Measurements from ENCODE around the gene RTRAF. TPM values are rescaled to one million over a fixed set of nuclear protein-coding genes. Genes with fewer than 3 reads are reported as not detected.

Gene RTRAF
- total and polyA plus RNA-seq, 2 of the 8 experiments (the other 6 are each of a cell fraction or from before 2014, with no cell fraction given) = 149 to 359 TPM

DNA sequence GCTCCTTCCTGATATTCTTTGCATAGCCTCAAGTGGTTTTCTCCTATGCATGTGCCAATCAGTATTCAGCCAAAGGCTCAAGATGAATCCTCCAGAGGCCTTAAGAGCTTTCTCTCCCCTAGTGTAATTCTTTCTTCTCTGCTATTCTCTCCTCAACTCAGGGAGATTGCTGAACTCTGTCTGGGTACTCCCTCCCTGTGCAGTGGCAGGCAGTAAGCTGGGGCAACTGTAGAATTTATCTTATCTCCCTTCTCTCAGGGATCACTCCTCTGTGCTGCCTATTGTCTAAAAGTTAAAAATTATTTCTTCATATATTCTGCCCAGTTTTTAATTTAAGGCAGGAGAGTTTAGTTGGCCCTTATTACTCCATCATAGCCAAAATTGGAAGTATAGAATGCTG is 28.5 kb upstream of the RTRAF start:
- FAIRE-seq = no peak

More for the DNA sequence above, 28.5 kb upstream of the RTRAF start:
- no peak overlapping the region for H4K5ac ChIP-seq (ENCODE audit: insufficient read length, low read depth, low read length)
- H3K14ac ChIP-seq (ENCODE audit: insufficient read length) = no peak overlapping the region
- H3K9me3 ChIP-seq (ENCODE audit: insufficient read depth in 2 of 2, low read depth in 1 of 2, low read length in 1 of 2) = peaks cover 12 to 13% of the 10 kb centered on the region in 2 experiments; a peak in 2 of 4 replicates
- H4K20me1 ChIP-seq (replicated peaks in 1 of 2; ENCODE audit: control insufficient read depth in 1 of 2, insufficient read depth in 2 of 2, low read length in 2 of 2) = no peaks in the 10 kb centered on the region
- H2BK15ac ChIP-seq (ENCODE audit: low read length) = no peak overlapping the region
- no peak overlapping the region for H2BK12ac ChIP-seq (ENCODE audit: low read depth, low read length)
- H3K4ac ChIP-seq (replicated peaks; ENCODE audit: insufficient read length, low read depth, low read length) = no peak overlapping the region
- no peaks in the 10 kb centered on the region; the same call in 1 of the 2 replicates for H3K23me2 ChIP-seq (ENCODE audit: low read depth, low read length)
- POLR2A ChIA-PET (ENCODE audit: partially characterized antibody) = no interaction called here
- no peak overlapping the region for H2BK5ac ChIP-seq (ENCODE audit: low read depth, low read length)
- H3K9ac ChIP-seq (replicated peaks in 1 of 4; ENCODE audit: extremely low read depth in 1 of 4, low read depth in 3 of 4, low read length in 3 of 4) = no peak overlapping the region
- H2BK120ac ChIP-seq (replicated peaks; ENCODE audit: low read depth, low read length) = no peak overlapping the region
- peaks cover 0 to 2% (median 0%) of the 10 kb centered on the region in 4 experiments; a peak in 1 of 8 replicates for H3K36me3 ChIP-seq (ENCODE audit: control insufficient read depth in 2 of 4, insufficient read depth in 4 of 4, low read length in 3 of 4)
- H3K27me3 ChIP-seq (replicated peaks in 1 of 4; ENCODE audit: control insufficient read depth in 3 of 4, extremely low read depth in 1 of 4, insufficient read depth in 3 of 4, low read length in 3 of 4) = no peaks in the 10 kb centered on the region
- no peak overlapping the region for H3K56ac ChIP-seq (replicated peaks; ENCODE audit: insufficient read length, low read depth, low read length)
- no peak overlapping the region for H3K27ac ChIP-seq (ENCODE audit: low read depth, low read length)
- no peak for TF ChIP-seq ZNF274 (IDR thresholded peaks at IDR 0.05; ENCODE audit: borderline replicate concordance, extremely low read depth, low read length)
- TF ChIP-seq BCL11A (IDR thresholded peaks at IDR 0.05; ENCODE audit: low read depth in 2 of 2, low read length in 2 of 2) = no peak
- TF ChIP-seq, protein P1, sequence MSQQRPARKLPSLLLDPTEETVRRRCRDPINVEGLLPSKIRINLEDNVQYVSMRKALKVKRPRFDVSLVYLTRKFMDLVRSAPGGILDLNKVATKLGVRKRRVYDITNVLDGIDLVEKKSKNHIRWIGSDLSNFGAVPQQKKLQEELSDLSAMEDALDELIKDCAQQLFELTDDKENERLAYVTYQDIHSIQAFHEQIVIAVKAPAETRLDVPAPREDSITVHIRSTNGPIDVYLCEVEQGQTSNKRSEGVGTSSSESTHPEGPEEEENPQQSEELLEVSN (IDR thresholded peaks at IDR 0.05) = no peak
- H2BK20ac ChIP-seq (ENCODE audit: low read length) = no peak overlapping the region
- no peaks in the 10 kb centered on the region for H3K79me2 ChIP-seq (ENCODE audit: control insufficient read depth in 1 of 2, insufficient read depth in 2 of 2, low read length in 2 of 2)
- CTCF ChIA-PET (ENCODE audit: partially characterized antibody) = no interaction called here
- H4K8ac ChIP-seq (ENCODE audit: extremely low read depth, insufficient read depth, low read length) = no peak overlapping the region
- H2AK5ac ChIP-seq (ENCODE audit: low read depth, low read length) = no peak overlapping the region
- H3K4me3 ChIP-seq (ENCODE audit: extremely low read depth in 1 of 4, insufficient read depth in 2 of 4, low read depth in 3 of 4, low read length in 4 of 4) = no peak overlapping the region
- H3K18ac ChIP-seq (ENCODE audit: extremely low read depth, low read length) = no peak overlapping the region
- peaks cover 0 to 2% (median 0%) of the 10 kb centered on the region in 4 experiments; a peak in 1 of 7 replicates for H3K4me1 ChIP-seq (replicated peaks in 1 of 4; ENCODE audit: control insufficient read depth in 3 of 4, insufficient read depth in 4 of 4, low read length in 3 of 4)
- no peak overlapping the region for H4K91ac ChIP-seq (replicated peaks; ENCODE audit: insufficient read length, low read length)
- no peak overlapping the region for H3K23ac ChIP-seq (ENCODE audit: insufficient read length)
- H2AFZ ChIP-seq (ENCODE audit: low read length) = no peak overlapping the region
- H3K79me1 ChIP-seq (ENCODE audit: low read depth, low read length) = no peaks in the 10 kb centered on the region
- no peak for DNase-seq (ENCODE audit: low read depth in 1 of 2, low spot score in 2 of 2)
- no peak overlapping the region for H3K4me2 ChIP-seq (ENCODE audit: insufficient read depth in 1 of 2, low read depth in 2 of 2, low read length in 2 of 2)

Data from H1 (cell line).